Endothelial cell of umbilical vein (primary cell): ENCODE measurements around the gene MID1. TPM values are rescaled to one million over a fixed set of nuclear protein-coding genes. Genes with fewer than 3 reads are reported as not detected.

Source experiments
- BruUV-seq: library from RNA; stranded (reverse); fragments of 400-500 nt; replicated peaks from 2 replicates; lab custom pipeline; 2021; lab: Mats Ljungman, UMichigan
- CTCF ChIA-PET: fragments of 300-600, 350-600 bp; sonication (Branson Sonifier 250); formaldehyde crosslinking; loops from one replicate; lab custom pipeline; 2021; ENCODE audit warnings: antibody characterized with exemption, inconsistent platforms; lab: Charles Lee
- POLR2A ChIA-PET: fragments of 300-600, 350-600 bp; sonication (Branson Sonifier 250); formaldehyde crosslinking; loops from one replicate; lab custom pipeline; 2021; ENCODE audit warnings: antibody characterized with exemption, inconsistent platforms; lab: Charles Lee
- DNase-seq: peaks from one replicate; pipeline ENCODE4 v3.0.0-alpha.2; 2011; ENCODE audit warnings: low read depth, low spot score
- FAIRE-seq: peaks from 2 replicates; lab custom pipeline; 2011; peaks lifted over from hg19 to GRCh38; lab: Jason Lieb, UNC
- H2AFZ ChIP-seq: 2 replicates; pipeline ENCODE4 v1.6.0; 2012; ENCODE audit warnings: low read depth, low read length, control low read depth, inconsistent platforms
- H3K27ac ChIP-seq: 2 replicates; pipeline ENCODE4 v1.5.1; 2011; ENCODE audit warnings: low read depth, mild to moderate bottlenecking, control low read depth, low read length, moderate library complexity; ENCODE audit not compliant: insufficient read depth
- H3K27me3 ChIP-seq, 2 experiments: 2 replicates each; pipeline versions ENCODE4 v1.6.0 to v1.6.1; 2011; ENCODE audit warnings: low read length in 2 of 2, mixed read lengths in 1 of 2; ENCODE audit not compliant: control insufficient read depth in 2 of 2, insufficient read depth in 2 of 2
- H3K36me3 ChIP-seq, 2 experiments: 2 replicates in 1 of 2; 3 replicates in 1 of 2; pipeline ENCODE4 v1.5.1; 2011; ENCODE audit warnings: low read length in 2 of 2, mild to moderate bottlenecking in 1 of 2, moderate library complexity in 1 of 2; ENCODE audit not compliant: control insufficient read depth in 2 of 2, insufficient read depth in 2 of 2; ENCODE audit errors: extremely low read depth in 1 of 2
- H3K4me1 ChIP-seq: 3 replicates; pipeline ENCODE4 v1.5.1; 2011; ENCODE audit warnings: mild to moderate bottlenecking, low read length; ENCODE audit not compliant: control insufficient read depth, insufficient read depth; ENCODE audit errors: extremely low read depth
- H3K4me2 ChIP-seq: 2 replicates; pipeline ENCODE4 v1.6.1; 2011; ENCODE audit warnings: low read length, control low read depth, mixed read lengths; ENCODE audit not compliant: insufficient read depth
- H3K4me3 ChIP-seq, 3 experiments: fragments of 200-600 bp in 1 of 3; sonication (generic), shearing (Covaris generic) in 1 of 3; replicated peaks in 1 of 3; 2 replicates each; pipeline ENCODE4 v1.5.1; 2011 to 2016; ENCODE audit warnings: control low read depth in 3 of 3, low read length in 3 of 3, mild to moderate bottlenecking in 2 of 3, inconsistent platforms in 1 of 3, low read depth in 1 of 3, moderate library complexity in 1 of 3; ENCODE audit not compliant: insufficient read depth in 1 of 3
- H3K79me2 ChIP-seq: 2 replicates; pipeline ENCODE4 v1.6.0; 2012; ENCODE audit warnings: low read length, inconsistent platforms; ENCODE audit not compliant: control insufficient read depth, insufficient read depth
- H3K9ac ChIP-seq: replicated peaks from 2 replicates; pipeline ENCODE3; 2011; ENCODE audit warnings: low read length, control low read depth; ENCODE audit not compliant: insufficient read depth; ENCODE audit errors: extremely low read depth
- H3K9me1 ChIP-seq: replicated peaks from 3 replicates; pipeline ENCODE4 v1.6.0; 2011; ENCODE audit warnings: mild to moderate bottlenecking, low read length; ENCODE audit not compliant: control insufficient read depth, insufficient read depth; ENCODE audit errors: extremely low read depth
- H3K9me3 ChIP-seq: replicated peaks from 2 replicates; pipeline ENCODE4 v1.5.1; 2012; ENCODE audit warnings: low read length, inconsistent platforms; ENCODE audit not compliant: control insufficient read depth, insufficient read depth
- H4K20me1 ChIP-seq: replicated peaks from 2 replicates; pipeline ENCODE3; 2011; ENCODE audit warnings: mild to moderate bottlenecking, low read length; ENCODE audit not compliant: control insufficient read depth, insufficient read depth; ENCODE audit errors: extremely low read depth
- CTCF ChIP-seq, 2 donors: IDR thresholded peaks; 1 replicate in 1 of 2; 2 replicates in 1 of 2; pipeline ENCODE4 v1.5.1; 2011; ENCODE audit warnings: low read length in 2 of 2, mild to moderate bottlenecking in 2 of 2, moderate library complexity in 2 of 2, control low read depth in 1 of 2, inconsistent platforms in 1 of 2, low read depth in 1 of 2; ENCODE audit not compliant: insufficient read depth in 1 of 2; ENCODE audit errors: extremely low read depth in 1 of 2
- EZH2 ChIP-seq: IDR thresholded peaks from 2 replicates; pipeline ENCODE4 v1.6.1; 2012; ENCODE audit warnings: borderline replicate concordance, low read depth, mild to moderate bottlenecking, moderate library complexity, low read length, inconsistent platforms; ENCODE audit not compliant: severe bottlenecking
- FOS ChIP-seq: IDR thresholded peaks from 2 replicates; pipeline ENCODE4 v1.6.1; 2011; ENCODE audit warnings: mild to moderate bottlenecking, low read length, moderate library complexity, borderline replicate concordance; ENCODE audit not compliant: insufficient read depth
- GATA2 ChIP-seq: IDR thresholded peaks from 2 replicates; pipeline ENCODE4 v1.7.0; 2011; ENCODE audit warnings: low read depth, mild to moderate bottlenecking, moderate library complexity, mixed read lengths, low read length; ENCODE audit not compliant: insufficient read length, insufficient read depth
- JUN ChIP-seq: IDR thresholded peaks from 2 replicates; pipeline ENCODE4 v1.6.1; 2011; ENCODE audit warnings: borderline replicate concordance, low read depth; ENCODE audit not compliant: insufficient read length, insufficient read depth
- MAX ChIP-seq: IDR thresholded peaks from 2 replicates; pipeline ENCODE4 v1.6.1; 2011; ENCODE audit not compliant: insufficient read depth, insufficient read length
- MYC ChIP-seq: IDR thresholded peaks from one replicate; pipeline ENCODE4 v1.6.1; 2011; ENCODE audit warnings: mild to moderate bottlenecking, low read depth, low read length
- POLR2A ChIP-seq: IDR thresholded peaks from 2 replicates; pipeline ENCODE4 v1.6.1; 2012; ENCODE audit warnings: low read depth, mild to moderate bottlenecking, control low read depth, low read length
- POLR2AphosphoS5 ChIP-seq: IDR thresholded peaks from 2 replicates; pipeline ENCODE4 v1.6.1; 2012; ENCODE audit warnings: low read depth, mild to moderate bottlenecking, control low read depth, low read length, moderate library complexity; ENCODE audit not compliant: insufficient read depth
- dilution Hi-C: fragments of 300-500 bp; cut with MboI; formaldehyde crosslinking; loops from one replicate; pipeline ENCODE4 v1.15.0; 2019; ENCODE audit warnings: low sequenced_read_pairs; ENCODE audit not compliant: extremely low pct_ligation_motif_present
- intact Hi-C: fragments of 100-400 bp; cut with micrococcal nuclease; formaldehyde crosslinking; loops from one replicate; pipeline ENCODE4 v1.10.0; 2022
- polyA plus RNA-seq, 4 experiments: library from polyadenylated mRNA; depleted of rRNA in 3 of 4; stranded (reverse) in 3 of 4; unstranded in 1 of 4; fragments of >200 nt; gene quantifications; 2 replicates each; pipeline versions ENCODE4 v1.2.1 to v1.2.3, GENCODE V29; 2011 to 2012; ENCODE audit warnings: missing spikeins in 1 of 4
- total RNA-seq: library from RNA; stranded (reverse); gene quantifications from 2 replicates; pipeline ENCODE4 v1.2.3, GENCODE V29; 2021

Gene MID1
- total and polyA plus RNA-seq, 2 donors (not counting 3 experiments of a cell fraction or from before 2014, with no cell fraction given) = 21.3 to 29.8 TPM

GRCh38 chrX:10486373-10486772 lies 134.0 kb downstream of the MID1 start:
- Histone ChIP-seq H2AFZ (no peak overlapping the region), H3K9ac (no peak overlapping the region), H3K4me1 (peaks cover 25% of the 10 kb centered on the region), H3K9me1 (no peaks in the 10 kb centered on the region), H3K27me3 (no peaks in the 10 kb centered on the region), H3K9me3 (no peaks in the 10 kb centered on the region), H3K4me3 (no peak overlapping the region), H3K4me2 (no peak overlapping the region), H4K20me1 (no peaks in the 10 kb centered on the region), H3K27ac (no peak overlapping the region), H3K79me2 (no peaks in the 10 kb centered on the region), H3K36me3 (no peaks in the 10 kb centered on the region)
- no TSS peak for BruUV-seq
- intact Hi-C loops = loop anchor here (10.0 kb wide), 1 partner anchor 128 kb away; no protein-coding TSS in a partner anchor
- peak; percentile 38 for DNase-seq
- dilution Hi-C loops = no loop called here
- no peak for FAIRE-seq
- CTCF ChIA-PET = interaction anchor here (0.7 to 1.4 kb wide), 5 partner anchors 10 to 112 kb away, joined by 3 to 5 read pairs (median 4); no protein-coding TSS in a partner anchor
- TF ChIP-seq FOS (no peak), MYC (no peak), MAX (no peak), GATA2 (peak; percentile 13)
- POLR2A ChIA-PET = no interaction called here

GRCh38 chrX:10485326-10485725 lies 135.1 kb downstream of the MID1 start:
- H2AFZ ChIP-seq = no peak overlapping the region
- DNase-seq (no peak), FAIRE-seq (no peak)
- ChIA-PET CTCF (interaction anchor here (1.2 to 1.4 kb wide), 2 partner anchors 11 to 113 kb away, joined by 3 to 4 read pairs; no protein-coding TSS in a partner anchor), POLR2A (no interaction called here)
- H3K27me3 ChIP-seq = no peaks in the 10 kb centered on the region
- intact Hi-C loops = loop anchor here (10.0 kb wide), 1 partner anchor 129 kb away; no protein-coding TSS in a partner anchor
- no peaks in the 10 kb centered on the region for H4K20me1 ChIP-seq
- no peak for TF ChIP-seq GATA2
- TF ChIP-seq FOS = no peak
- no peak for TF ChIP-seq POLR2AphosphoS5
- no peak for TF ChIP-seq MYC
- no peak for TF ChIP-seq POLR2A
- no peak for TF ChIP-seq CTCF (IDR thresholded peaks at IDR 0.05; ENCODE audit: extremely low read depth in 1 of 2, insufficient read depth in 1 of 2, low read depth in 1 of 2, low read length in 2 of 2)
- no peak for TF ChIP-seq JUN
- no peak for TF ChIP-seq MAX
- TF ChIP-seq EZH2 = no peak
- H3K9me1 ChIP-seq = no peaks in the 10 kb centered on the region
- peaks cover 25% of the 10 kb centered on the region for H3K4me1 ChIP-seq
- no peak overlapping the region for H3K27ac ChIP-seq
- no peak overlapping the region for H3K9ac ChIP-seq
- no peaks in the 10 kb centered on the region for H3K36me3 ChIP-seq
- no peak overlapping the region for H3K4me3 ChIP-seq
- no peaks in the 10 kb centered on the region for H3K9me3 ChIP-seq
- BruUV-seq = no TSS peak
- H3K79me2 ChIP-seq = no peaks in the 10 kb centered on the region
- no peak overlapping the region for H3K4me2 ChIP-seq
- dilution Hi-C loops = no loop called here
